GM19324 (cell line): Measurements from ENCODE around the gene EPHA8.

Source experiments
- ATAC-seq: cut with Tn5 transposase; IDR thresholded peaks from one replicate; pipeline ENCODE4 v1.9.1; 2021; ENCODE audit warnings: mild to moderate bottlenecking, moderate library complexity; ENCODE audit not compliant: unreplicated experiment, low FRiP score

Gene EPHA8

GRCh38 chr1:22535399-22535798 lies 27.9 kb upstream of the EPHA8 start:
- no peak for ATAC-seq

GRCh38 chr1:22536506-22536905 lies 26.8 kb upstream of the EPHA8 start:
- ATAC-seq: no peak

- no peak for ATAC-seq
Measured at GRCh38 chr1:22537441-22538139, 25.7 kb upstream of the EPHA8 start.

DNA sequence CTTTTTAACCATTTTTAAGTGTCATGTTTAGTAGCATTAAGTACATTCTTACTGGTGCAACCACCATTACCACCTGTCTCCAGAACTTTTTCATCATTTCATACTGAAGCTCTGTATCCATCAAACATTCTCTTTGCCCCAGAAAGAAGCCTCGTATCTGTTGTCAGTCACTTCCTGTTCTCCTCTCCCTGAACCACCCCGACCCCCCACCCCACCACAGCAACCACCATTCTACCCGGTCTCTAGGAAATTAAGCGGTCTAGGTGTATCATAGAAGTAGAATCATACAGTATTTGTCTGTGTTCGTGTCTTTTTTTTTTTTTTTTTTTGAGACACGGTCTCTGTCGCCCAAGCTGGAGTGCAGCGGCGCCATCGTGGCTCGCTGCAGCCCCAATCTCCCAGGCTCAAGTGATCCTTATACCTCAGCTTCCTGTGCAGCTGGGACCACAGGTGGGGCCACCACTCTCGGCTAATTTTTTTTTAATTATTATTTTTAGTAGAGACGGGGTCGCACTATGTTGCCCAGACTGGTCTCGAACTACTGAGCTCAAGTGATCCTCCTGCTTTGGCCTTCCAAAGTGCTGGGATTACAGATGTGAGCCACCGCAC lies 23.7 kb upstream of the EPHA8 start:
- ATAC-seq: no peak

DNA sequence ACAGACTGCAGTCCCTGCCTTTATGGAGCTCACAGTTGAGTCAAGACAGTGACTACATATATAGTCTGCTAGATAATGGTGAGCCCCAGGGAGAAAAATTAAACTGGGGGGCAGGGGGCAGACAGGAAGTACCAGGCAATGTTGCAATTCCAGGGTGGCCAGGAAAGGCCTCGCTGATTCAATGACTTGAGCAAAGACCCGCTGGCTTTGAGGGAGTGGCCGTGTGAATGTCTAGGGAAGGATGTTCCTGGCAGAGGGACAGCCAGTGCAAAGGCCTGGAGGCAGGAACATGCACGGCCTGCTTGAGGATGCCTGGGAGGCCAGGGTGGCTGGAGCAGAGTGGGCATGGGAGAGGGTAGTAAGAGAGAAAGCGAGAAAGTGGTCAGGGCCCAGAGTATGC lies 23.0 kb upstream of the EPHA8 start:
- ATAC-seq: no peak

DNA sequence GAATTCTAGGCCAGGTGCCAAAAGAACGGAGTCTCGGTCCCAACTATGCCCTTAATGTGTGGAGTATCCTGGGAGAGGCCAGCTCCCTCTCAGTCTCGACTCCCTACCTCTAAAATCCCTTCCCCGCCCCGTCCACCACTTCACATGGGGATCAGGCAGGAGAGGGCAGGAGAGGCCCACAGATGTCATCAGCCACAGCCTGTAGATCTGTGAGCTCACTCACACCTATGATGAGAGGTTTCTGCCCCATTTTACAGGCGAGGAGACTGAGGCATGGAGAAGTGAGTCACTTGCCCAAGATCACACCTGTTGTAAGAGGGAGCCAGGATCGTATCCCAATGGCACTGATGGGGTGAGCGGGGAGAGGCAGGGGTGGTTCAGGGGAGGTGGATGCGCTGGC lies 20.4 kb upstream of the EPHA8 start:
- ATAC-seq: no peak

DNA sequence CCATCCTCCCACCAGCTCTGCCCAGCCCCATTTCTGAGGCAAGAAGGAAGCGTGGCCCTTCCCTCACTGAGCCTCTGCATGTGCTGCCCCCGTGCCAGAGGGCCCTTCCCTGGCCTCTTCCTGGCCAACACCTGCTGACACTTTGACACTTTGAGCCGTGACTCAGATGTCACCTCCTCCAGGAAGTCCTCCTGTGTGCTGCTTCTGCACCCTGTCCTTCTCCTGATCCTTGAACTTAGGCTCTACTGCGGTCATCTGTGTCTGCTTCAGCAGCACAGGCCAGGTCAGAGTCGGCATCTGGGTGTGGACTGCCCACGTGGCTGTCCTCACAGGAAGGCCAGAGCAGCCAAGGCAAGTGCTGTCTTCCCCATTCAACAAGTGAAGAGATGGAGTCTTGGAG lies 19.6 kb upstream of the EPHA8 start:
- ATAC-seq: no peak

- ATAC-seq: no peak
Measured at GRCh38 chr1:22544606-22545005, 18.7 kb upstream of the EPHA8 start.

DNA sequence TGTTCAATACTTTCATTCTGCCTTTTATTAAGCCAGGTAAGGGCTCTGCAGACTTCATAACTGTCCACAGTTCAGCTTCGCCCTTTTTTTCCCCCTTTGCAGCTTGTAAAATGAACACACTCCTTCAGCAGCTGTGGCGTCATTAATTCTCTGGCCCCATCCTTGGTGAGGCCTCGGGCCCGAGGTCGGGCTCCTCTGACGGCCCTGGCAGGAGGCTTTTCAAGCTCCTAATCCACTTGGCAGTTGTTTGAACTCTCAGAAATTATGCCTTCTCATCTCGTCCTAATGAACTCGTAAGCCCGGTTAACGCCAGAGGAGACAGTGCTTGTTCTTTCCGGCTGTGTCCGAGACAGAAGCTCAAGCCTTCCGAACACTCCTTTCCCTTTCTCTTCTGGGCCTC lies 18.1 kb upstream of the EPHA8 start:
- no peak for ATAC-seq

- no peak for ATAC-seq
Measured at GRCh38 chr1:22547186-22547817, 16.0 kb upstream of the EPHA8 start.

GRCh38 chr1:22547818-22548462 lies 15.3 kb upstream of the EPHA8 start:
- no peak for ATAC-seq

DNA sequence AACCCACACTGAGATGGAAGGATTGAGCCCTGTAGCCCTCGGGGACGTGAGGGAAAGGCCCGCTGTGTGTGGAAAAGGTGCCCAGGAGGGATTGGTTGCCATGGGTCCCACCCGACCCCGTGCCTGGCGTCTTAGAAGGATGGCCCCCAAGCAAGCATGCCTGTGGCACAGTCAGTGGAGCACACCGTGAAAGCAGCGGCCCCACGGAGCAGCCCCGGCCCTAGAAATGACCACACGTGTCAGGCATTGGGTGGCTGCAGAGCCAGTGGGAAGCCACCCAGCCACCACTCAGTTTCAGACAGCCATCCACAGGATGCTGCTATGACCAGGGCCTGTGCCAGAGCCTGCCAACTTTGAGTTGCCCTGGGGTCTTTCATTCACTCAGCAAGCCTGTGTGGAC lies 13.3 kb upstream of the EPHA8 start:
- no peak for ATAC-seq

- no peak for ATAC-seq
Measured at GRCh38 chr1:22551591-22551990, 11.7 kb upstream of the EPHA8 start.

DNA sequence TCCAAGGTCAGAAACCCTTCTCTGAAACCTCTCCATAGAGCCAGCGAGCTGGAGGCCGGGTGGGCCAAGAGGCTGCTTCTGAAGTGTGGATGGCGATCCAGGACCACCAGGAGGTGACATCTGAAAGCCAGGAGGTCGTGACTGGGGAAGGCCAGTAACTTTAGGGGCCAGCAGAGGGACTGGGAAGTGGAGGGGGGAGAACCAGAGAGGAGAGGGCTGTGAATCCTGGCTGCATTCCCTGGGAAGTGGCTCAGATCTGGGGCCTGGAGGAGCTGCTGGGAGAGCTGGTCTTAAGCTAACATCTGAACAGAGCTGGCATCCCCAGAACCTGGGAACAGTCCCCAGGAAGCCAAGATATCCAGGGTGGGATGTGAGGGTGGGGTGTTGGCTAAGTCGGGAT lies 11.3 kb upstream of the EPHA8 start:
- no peak for ATAC-seq

DNA sequence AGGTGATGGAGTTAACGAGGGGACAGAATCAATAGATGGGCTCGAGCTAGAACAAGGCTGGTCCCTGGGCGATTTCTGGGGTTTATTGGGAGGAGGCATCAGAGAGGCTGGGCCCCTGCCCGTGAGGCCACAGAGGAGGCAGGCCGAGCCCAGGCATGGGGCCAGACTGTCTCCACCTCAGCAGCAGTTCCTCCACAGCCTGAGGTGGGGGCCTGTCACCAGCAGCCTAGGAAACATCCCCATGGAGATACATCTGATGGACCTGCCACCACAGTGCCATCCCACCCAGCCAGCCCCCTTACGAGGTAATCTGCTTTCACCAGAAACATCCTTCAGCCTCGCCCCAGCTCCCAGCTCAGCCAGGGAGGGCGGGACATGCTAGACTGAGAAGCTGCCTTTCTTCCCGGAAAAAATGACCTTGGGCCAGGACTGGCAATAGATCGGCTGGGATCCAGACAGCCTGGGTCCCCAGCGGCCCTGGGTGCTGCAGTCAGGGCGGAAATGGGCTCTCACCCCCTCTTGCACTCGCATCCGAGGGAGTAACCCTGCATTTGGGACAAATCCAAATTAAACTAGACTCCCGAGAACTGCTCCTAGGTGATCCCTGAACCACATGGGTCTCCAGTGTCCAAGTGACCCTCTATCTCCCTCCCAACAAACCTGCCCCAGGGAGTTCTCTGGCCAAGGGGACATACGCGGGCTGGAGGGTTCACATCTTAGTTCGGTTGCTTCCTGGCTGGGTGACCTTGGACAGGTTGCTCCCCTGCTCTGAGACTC lies 10.0 kb upstream of the EPHA8 start:
- no peak for ATAC-seq

GRCh38 chr1:22553991-22554522 lies 9.2 kb upstream of the EPHA8 start:
- no peak for ATAC-seq

DNA sequence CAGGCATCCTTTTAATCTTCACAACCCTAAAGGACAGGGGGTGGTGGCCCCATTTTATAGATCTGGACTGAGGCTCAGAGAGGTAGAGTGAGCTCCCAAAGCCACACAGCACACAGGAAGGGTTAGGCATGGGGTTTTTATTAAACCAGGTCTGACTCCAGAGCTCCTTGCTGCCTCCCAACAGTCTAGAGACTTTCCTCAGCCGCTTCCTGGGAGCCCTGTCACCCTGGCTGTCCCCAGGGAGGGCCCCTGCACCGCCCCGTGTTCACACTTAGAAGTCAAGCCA lies 8.0 kb upstream of the EPHA8 start:
- ATAC-seq: no peak

DNA sequence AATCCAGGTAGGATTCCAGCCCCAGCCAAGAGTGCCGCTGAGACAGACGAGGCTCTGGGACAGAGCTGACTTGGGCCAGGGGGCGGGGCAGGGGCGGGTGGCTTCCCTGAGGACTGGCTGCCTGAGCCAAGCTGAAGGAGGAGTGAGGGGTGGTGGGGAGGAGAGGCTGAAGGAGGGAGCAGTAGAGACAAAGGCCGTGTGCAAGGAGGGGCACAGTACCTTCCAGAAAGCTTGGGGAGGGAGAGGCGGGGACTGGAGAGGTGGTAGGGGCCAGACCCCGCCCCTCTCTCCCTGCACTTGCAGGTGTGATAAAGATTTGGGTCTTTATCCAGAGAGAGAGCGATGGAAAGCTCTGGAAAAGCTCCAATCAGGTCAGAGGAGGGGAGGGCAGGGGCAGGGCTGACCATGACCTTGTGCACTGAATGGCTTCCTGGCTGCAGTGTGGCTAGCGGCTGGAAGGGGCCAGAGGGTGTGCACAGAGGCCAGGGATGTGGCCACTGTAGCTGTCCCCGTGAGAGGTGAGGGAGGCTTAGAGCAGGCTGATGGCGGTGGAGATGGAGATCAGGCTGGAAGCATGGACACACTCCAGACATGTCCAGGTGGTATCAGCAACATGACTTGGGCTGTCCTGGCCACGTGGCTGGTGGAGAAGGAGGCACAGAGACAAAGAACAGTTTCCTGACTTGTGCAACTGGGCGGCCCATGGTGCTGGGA lies 6.7 kb upstream of the EPHA8 start:
- no peak for ATAC-seq

DNA sequence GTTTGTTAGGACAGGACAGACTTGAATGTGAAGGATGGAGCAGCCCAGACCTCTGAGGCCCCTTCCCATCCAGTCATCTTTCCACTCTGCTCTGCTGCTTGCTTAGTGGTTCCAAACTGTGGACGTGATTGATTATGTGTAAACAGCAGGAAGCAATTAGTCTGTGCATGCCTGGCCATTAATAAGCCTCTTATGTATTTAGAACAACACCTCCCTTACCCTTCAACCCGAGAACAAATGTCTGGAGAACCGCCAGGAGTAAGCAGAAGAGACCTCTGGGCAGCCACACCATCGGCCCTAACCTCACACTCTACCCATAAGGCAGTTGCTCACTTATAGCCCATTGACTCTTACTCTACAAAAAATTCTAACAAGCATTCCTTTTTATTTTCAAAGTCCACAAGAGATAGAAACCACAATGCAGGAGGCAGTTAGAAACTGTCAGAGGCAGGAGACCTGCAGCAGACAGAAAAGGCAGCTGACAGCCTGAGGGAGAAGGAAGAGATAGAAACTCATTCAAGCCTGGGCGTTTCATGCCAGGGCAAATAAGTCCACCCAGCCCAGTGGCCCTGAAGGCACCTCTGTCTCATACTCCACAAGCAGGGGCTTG lies 5.8 kb upstream of the EPHA8 start:
- ATAC-seq: no peak
